ENCODE measurements around the gene STK32B.

The STK32B gene

DNA sequence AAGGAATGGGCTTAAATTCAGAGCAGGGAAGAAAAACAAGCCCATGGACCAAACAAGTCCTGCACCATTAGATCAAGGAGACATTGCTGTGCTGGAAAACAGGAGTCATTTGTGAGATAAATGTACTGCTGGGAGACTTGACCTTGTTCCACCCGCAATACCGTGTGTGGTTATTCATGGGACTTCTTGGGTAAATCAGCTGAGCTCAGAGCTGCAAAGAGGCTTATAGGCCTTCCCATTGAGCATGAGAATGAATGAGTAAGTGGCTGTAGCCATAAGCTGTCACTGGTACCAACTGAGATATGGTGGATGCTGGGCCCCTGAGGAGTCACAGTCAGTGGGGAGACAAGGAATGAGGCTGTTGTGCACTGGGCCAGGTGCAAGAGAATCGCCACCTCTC lies 29.7 kb upstream of the STK32B start:
- Histone ChIP-seq H3K9ac (ENCODE audit: low read depth, low read length, poor library complexity, severe bottlenecking) (no peak overlapping the region), H3K27me3 (ENCODE audit: insufficient read depth, low read length, poor library complexity, severe bottlenecking) (no peaks in the 10 kb centered on the region), H3K4me1 (ENCODE audit: insufficient read depth, low read length, poor library complexity, severe bottlenecking) (no peaks in the 10 kb centered on the region)

DNA sequence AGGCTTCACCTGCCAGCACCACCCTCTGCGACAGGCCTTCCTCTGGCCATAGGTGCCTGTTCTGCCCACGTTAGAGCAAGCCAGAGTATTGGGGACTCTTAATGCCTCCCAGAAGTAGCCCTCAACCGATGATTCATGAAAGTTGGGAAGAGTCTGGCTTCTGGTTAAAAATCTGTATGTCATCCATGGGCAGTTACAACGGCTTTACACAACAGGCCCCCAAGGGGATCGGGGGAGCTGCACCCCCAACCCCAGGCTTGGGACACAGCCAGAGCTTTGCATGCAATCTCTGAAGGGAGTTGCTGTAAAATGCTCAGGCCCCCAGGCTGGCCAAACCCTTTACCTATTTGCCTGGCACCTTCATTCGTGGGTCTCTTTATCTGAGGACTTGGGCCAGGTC lies 26.6 kb upstream of the STK32B start:
- no peaks in the 10 kb centered on the region for H3K4me1 ChIP-seq (ENCODE audit: insufficient read depth, low read length, poor library complexity, severe bottlenecking)
- H3K4me3 ChIP-seq (ENCODE audit: low read length, poor library complexity, severe bottlenecking): no peak overlapping the region
- H3K27me3 ChIP-seq (ENCODE audit: insufficient read depth, low read length, poor library complexity, severe bottlenecking): no peaks in the 10 kb centered on the region
- no peaks in the 10 kb centered on the region for H3K79me2 ChIP-seq (ENCODE audit: insufficient read depth, low read length)
- no peaks in the 10 kb centered on the region for H3K36me3 ChIP-seq (ENCODE audit: insufficient read depth, low read length)
- no peak overlapping the region for H3K9ac ChIP-seq (ENCODE audit: low read depth, low read length, poor library complexity, severe bottlenecking)
- TF ChIP-seq EZH2phosphoT487 (IDR thresholded peaks at IDR 0.05; ENCODE audit: borderline replicate concordance): no peak
- TF ChIP-seq, protein P1, sequence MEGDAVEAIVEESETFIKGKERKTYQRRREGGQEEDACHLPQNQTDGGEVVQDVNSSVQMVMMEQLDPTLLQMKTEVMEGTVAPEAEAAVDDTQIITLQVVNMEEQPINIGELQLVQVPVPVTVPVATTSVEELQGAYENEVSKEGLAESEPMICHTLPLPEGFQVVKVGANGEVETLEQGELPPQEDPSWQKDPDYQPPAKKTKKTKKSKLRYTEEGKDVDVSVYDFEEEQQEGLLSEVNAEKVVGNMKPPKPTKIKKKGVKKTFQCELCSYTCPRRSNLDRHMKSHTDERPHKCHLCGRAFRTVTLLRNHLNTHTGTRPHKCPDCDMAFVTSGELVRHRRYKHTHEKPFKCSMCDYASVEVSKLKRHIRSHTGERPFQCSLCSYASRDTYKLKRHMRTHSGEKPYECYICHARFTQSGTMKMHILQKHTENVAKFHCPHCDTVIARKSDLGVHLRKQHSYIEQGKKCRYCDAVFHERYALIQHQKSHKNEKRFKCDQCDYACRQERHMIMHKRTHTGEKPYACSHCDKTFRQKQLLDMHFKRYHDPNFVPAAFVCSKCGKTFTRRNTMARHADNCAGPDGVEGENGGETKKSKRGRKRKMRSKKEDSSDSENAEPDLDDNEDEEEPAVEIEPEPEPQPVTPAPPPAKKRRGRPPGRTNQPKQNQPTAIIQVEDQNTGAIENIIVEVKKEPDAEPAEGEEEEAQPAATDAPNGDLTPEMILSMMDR (conservative IDR thresholded peaks at IDR 0.05; ENCODE audit: low read length): no peak
- no peak overlapping the region for H2AFZ ChIP-seq (ENCODE audit: low read length)
- H3K9me2 ChIP-seq (replicated peaks; ENCODE audit: low read depth, low read length): no peaks in the 10 kb centered on the region
- H3K4me2 ChIP-seq (ENCODE audit: low read depth, low read length, poor library complexity, severe bottlenecking): no peak overlapping the region
- H4K20me1 ChIP-seq (ENCODE audit: insufficient read depth, low read length, poor library complexity, severe bottlenecking): no peaks in the 10 kb centered on the region
- H3F3A ChIP-seq (ENCODE audit: low read depth): no peaks in the 10 kb centered on the region
- peaks cover 2% of the 10 kb centered on the region; the same call in 1 of the 2 replicates for H3K9me3 ChIP-seq (ENCODE audit: insufficient read depth, low read depth, low read length)

More for the DNA sequence above, 29.7 kb upstream of the STK32B start:
- Histone ChIP-seq H3K36me3 (ENCODE audit: insufficient read depth, low read length) (no peaks in the 10 kb centered on the region), H3K4me2 (ENCODE audit: low read depth, low read length, poor library complexity, severe bottlenecking) (no peak overlapping the region), H3K9me2 (replicated peaks; ENCODE audit: low read depth, low read length) (no peaks in the 10 kb centered on the region), H4K20me1 (ENCODE audit: insufficient read depth, low read length, poor library complexity, severe bottlenecking) (no peaks in the 10 kb centered on the region), H2AFZ (ENCODE audit: low read length) (no peak overlapping the region), H3F3A (ENCODE audit: low read depth) (no peaks in the 10 kb centered on the region), H3K79me2 (ENCODE audit: insufficient read depth, low read length) (no peaks in the 10 kb centered on the region), H3K4me3 (ENCODE audit: low read length, poor library complexity, severe bottlenecking) (no peak overlapping the region), H3K9me3 (ENCODE audit: insufficient read depth, low read depth, low read length) (peaks cover 2% of the 10 kb centered on the region; the same call in 1 of the 2 replicates)
- no peak for TF ChIP-seq EZH2phosphoT487 (IDR thresholded peaks at IDR 0.05; ENCODE audit: borderline replicate concordance)
- TF ChIP-seq, protein P1 (conservative IDR thresholded peaks at IDR 0.05; ENCODE audit: low read length): no peak

DNA sequence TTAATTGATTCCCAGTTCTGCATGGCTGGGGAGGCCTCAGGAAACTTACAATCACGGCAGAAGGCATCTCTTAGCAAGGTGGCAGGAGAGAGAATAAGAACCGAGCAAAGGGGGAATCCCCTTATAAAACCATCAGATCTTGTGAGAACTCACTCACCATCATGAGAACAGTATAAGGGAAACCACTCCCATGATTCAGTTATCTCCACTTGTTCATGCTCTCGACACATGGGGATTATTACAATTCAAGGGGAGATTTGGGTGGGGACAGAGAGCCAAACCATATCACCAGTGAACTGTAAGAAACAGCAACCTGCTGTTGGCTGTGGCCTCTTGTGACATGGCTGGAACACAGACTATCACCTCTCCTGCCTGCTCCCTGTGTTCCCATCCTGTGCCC lies 24.9 kb upstream of the STK32B start:
- no peak overlapping the region for H3K4me3 ChIP-seq (ENCODE audit: low read length, poor library complexity, severe bottlenecking)
- TF ChIP-seq, protein P1 (conservative IDR thresholded peaks at IDR 0.05; ENCODE audit: low read length): no peak
- no peak for TF ChIP-seq EZH2phosphoT487 (IDR thresholded peaks at IDR 0.05; ENCODE audit: borderline replicate concordance)
- no peaks in the 10 kb centered on the region for H3K27me3 ChIP-seq (ENCODE audit: insufficient read depth, low read length, poor library complexity, severe bottlenecking)
- no peak overlapping the region for H2AFZ ChIP-seq (ENCODE audit: low read length)
- H3K36me3 ChIP-seq (ENCODE audit: insufficient read depth, low read length): no peaks in the 10 kb centered on the region
- H3K9ac ChIP-seq (ENCODE audit: low read depth, low read length, poor library complexity, severe bottlenecking): no peak overlapping the region
- no peak overlapping the region for H3K4me2 ChIP-seq (ENCODE audit: low read depth, low read length, poor library complexity, severe bottlenecking)
- no peaks in the 10 kb centered on the region for H4K20me1 ChIP-seq (ENCODE audit: insufficient read depth, low read length, poor library complexity, severe bottlenecking)
- no peaks in the 10 kb centered on the region for H3F3A ChIP-seq (ENCODE audit: low read depth)
- H3K9me3 ChIP-seq (ENCODE audit: insufficient read depth, low read depth, low read length): peaks cover 2% of the 10 kb centered on the region; the same call in 1 of the 2 replicates
- no peaks in the 10 kb centered on the region for H3K79me2 ChIP-seq (ENCODE audit: insufficient read depth, low read length)
- H3K9me2 ChIP-seq (replicated peaks; ENCODE audit: low read depth, low read length): no peaks in the 10 kb centered on the region
- no peaks in the 10 kb centered on the region for H3K4me1 ChIP-seq (ENCODE audit: insufficient read depth, low read length, poor library complexity, severe bottlenecking)

All from Loucy (cell line).